ENCODE data around the gene PDGFB.

Gene PDGFB

DNA sequence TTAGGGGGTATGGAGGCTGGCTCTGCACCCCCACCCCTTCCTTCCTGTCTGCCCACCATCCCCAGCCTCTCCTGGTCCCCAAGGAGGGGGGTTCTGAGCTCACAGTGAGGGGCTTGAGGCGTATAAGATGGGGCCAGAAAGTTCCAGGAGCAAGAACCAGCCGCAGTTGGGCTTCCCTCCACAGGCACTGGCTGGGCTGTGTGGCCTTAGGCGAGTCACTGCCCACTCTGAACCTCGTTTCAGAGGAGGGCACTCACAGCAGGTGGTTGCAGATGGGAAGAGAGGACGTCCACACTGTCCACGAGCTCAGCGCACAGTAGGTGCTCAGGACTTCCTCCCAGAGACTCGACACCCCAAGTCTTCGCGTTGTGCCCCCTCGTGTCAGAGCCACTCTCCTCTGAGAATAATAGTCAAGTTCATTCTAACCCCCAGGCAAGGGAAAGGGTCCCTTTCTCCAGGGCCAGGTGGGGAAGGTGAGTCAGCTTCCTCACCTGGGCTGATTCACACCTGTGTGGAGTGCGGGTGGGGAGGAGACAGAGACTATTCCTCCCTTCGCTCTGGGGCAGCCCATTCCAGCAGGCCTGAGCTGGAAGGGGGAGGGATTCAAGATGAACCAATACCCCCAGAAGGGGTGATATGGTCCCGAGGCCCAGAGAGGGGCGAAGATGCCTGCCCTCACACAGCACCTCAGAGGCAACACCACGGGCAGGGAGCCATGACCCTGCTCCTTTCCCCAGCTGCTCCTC lies 45.4 kb upstream of the PDGFB start:
- ChIA-PET CTCF (interaction anchor here (0.6 to 1.3 kb wide), 6 partner anchors 13 to 239 kb away, joined by 3 to 6 read pairs (median 3); no protein-coding TSS in a partner anchor), POLR2A (interaction anchor here (0.8 to 1.1 kb wide), 2 partner anchors 13 to 30 kb away, joined by 3 to 4 read pairs; partner anchors contain the start of gene RPL3)
- DNase-seq (ENCODE audit: extremely low spot score), result no peak
- TF ChIP-seq, protein P1, sequence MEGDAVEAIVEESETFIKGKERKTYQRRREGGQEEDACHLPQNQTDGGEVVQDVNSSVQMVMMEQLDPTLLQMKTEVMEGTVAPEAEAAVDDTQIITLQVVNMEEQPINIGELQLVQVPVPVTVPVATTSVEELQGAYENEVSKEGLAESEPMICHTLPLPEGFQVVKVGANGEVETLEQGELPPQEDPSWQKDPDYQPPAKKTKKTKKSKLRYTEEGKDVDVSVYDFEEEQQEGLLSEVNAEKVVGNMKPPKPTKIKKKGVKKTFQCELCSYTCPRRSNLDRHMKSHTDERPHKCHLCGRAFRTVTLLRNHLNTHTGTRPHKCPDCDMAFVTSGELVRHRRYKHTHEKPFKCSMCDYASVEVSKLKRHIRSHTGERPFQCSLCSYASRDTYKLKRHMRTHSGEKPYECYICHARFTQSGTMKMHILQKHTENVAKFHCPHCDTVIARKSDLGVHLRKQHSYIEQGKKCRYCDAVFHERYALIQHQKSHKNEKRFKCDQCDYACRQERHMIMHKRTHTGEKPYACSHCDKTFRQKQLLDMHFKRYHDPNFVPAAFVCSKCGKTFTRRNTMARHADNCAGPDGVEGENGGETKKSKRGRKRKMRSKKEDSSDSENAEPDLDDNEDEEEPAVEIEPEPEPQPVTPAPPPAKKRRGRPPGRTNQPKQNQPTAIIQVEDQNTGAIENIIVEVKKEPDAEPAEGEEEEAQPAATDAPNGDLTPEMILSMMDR (IDR thresholded peaks at IDR 0.05; ENCODE audit: control extremely low read depth, extremely low read depth, low read depth, missing control alignments), result no peak

DNA sequence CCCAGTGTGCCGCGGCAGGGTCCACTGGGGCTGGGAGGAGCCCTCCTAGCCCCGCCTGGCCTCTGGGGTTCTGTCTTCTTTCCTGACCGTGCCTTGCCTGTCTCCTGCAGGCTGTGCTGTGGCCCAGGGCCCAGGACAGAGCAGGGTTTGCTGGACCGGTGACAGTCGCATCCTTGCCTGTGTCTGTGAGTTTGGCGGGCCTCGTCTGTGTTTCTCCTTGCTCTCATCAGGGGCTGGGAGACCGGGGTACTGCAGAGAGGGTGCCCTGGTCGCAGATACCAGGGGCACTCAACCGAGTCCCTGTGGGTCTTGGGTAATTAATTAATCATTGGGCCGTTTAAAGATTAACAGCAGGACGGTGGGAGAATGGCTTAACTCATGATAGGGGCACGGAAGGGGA lies 44.8 kb upstream of the PDGFB start:
- CTCF ChIA-PET, result interaction anchor here (0.9 kb wide), 1 partner anchor 118 kb away, joined by 3 read pairs; no protein-coding TSS in a partner anchor
- POLR2A ChIA-PET, result interaction anchor here (0.8 kb wide), 1 partner anchor 30 kb away, joined by 3 read pairs; the partner anchor contains the start of gene RPL3
- no peak for DNase-seq (ENCODE audit: extremely low spot score)
- TF ChIP-seq, protein P1 (IDR thresholded peaks at IDR 0.05; ENCODE audit: control extremely low read depth, extremely low read depth, low read depth, missing control alignments), result no peak

DNA sequence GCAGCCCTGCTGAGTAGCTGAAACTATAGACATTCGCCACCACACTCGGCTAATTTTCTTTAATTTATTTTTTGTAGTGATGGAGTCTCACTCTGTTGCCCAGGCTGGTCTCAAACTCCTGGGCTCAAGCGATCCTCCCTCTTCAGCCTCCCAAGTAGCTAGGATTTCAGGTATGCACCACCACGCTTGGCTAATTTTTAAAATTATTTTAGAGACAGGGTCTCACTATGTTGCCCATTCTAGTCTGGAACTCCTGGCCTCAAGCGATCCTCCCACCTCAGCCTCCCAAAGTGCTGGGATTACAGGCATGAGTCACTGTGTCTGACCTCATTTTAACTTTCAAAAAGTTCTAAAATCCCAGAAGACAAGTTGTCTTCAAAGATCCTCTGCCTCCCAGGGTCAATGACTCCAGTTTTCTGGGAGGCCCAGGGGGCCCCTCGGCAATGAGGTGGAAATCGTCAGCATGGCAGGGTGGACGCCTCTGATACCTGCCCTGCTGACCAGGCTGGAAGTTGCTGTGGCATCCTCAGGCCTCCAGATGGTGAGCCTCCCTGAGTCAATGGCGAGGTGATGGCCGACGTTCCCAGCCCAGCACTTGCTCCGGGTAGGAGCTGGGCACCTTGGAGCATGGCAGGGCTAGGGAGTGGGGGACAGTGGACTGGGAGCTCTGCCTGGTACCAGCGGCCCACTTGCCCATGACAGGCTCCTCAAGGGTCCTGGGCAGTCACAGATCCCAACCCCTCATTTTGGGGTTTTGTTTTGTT lies 43.5 kb upstream of the PDGFB start:
- POLR2A ChIA-PET, result no interaction called here
- TF ChIP-seq, protein P1 (IDR thresholded peaks at IDR 0.05; ENCODE audit: control extremely low read depth, extremely low read depth, low read depth, missing control alignments), result no peak
- DNase-seq (ENCODE audit: extremely low spot score), result no peak
- CTCF ChIA-PET, result interaction anchor here (1.6 kb wide), 1 partner anchor 29 kb away, joined by 3 read pairs; no protein-coding TSS in a partner anchor

DNA sequence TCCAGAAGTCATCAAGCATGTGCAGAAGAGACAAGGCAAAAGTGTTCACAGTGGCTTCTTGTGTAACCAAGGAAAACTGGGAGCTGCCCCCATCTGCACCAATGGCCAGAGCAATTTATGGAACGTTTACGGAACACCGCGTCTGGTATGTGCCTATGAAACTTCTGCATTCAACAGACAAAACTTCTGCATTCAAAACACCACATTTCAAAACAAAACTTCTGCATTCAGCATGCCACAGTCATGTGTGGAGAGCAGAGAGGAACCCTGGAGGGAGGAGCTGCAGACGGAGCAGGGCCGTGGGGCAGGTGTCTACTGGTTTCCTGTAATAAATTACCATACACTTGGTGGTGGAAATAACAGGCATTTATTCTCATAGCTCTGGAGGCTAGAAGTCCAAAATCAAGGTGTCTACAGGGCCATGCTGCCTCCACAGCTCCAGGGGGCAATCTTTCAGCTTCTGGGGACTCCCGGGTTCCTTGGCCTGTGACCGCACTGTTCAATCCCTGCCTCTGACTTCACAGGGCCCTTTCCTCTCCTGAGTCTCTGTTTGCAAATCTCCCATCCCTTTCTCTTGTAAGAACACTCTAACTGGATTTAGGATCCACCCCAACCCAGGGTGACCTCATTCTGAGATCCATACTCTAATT lies 42.4 kb upstream of the PDGFB start:
- DNase-seq (ENCODE audit: extremely low spot score), result peak; percentile 80
- CTCF ChIA-PET, result interaction anchor here (0.8 to 2.1 kb wide), 4 partner anchors 16 to 30 kb away, joined by 3 to 6 read pairs (median 3); no protein-coding TSS in a partner anchor
- POLR2A ChIA-PET, result interaction anchor here (0.8 kb wide), 1 partner anchor 31 kb away, joined by 3 read pairs; no protein-coding TSS in a partner anchor

DNA sequence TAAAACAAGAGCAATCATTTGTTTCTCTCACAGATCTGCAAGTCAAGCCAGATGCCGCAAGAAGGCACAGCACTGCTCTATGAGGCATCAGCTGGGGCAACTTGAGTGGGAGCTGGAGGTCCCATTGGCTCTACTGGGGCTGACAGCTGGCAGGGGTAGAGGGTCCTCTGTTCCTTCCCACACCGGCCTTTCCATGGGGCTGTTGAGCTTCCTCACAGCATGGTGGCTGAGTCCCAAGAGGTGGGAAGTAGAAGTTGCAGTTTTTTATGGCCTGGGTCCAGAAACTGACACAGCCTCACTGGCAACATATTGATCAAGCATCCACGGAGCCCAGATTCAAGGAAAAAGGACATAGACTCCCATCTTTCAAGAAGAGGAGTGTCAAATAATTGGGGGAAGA lies 40.2 kb upstream of the PDGFB start:
- no peak for DNase-seq (ENCODE audit: extremely low spot score)
- POLR2A ChIA-PET, result no interaction called here
- TF ChIP-seq, protein P1 (IDR thresholded peaks at IDR 0.05; ENCODE audit: control extremely low read depth, extremely low read depth, low read depth, missing control alignments), result no peak
- CTCF ChIA-PET, result no interaction called here

More for the DNA sequence above, 42.4 kb upstream of the PDGFB start:
- TF ChIP-seq, protein P1 (IDR thresholded peaks at IDR 0.05; ENCODE audit: control extremely low read depth, extremely low read depth, low read depth, missing control alignments), result no peak
